Caco-2 (cell line): ENCODE data around the gene ELMO1. TPM values are rescaled to one million over a fixed set of nuclear protein-coding genes. Genes with fewer than 3 reads are reported as not detected.

Experiments
- BruUV-seq: library from RNA; stranded (reverse); fragments of 400-500 nt; replicated peaks from 2 replicates; lab custom pipeline; 2021; lab: Mats Ljungman, UMichigan
- CTCF ChIA-PET: fragments of 300-600 bp; sonication (Branson Sonifier 250); formaldehyde crosslinking; loops from one replicate; lab custom pipeline; 2022; ENCODE audit warnings: antibody characterized with exemption; lab: Charles Lee
- POLR2A ChIA-PET: fragments of 300-600 bp; sonication (Branson Sonifier 250); formaldehyde crosslinking; loops from one replicate; lab custom pipeline; 2022; ENCODE audit warnings: antibody characterized with exemption; lab: Charles Lee
- DNase-seq, 2 experiments: peaks; one replicate each; pipeline versions ENCODE4 v3.0.0 to v3.0.0-alpha.2; 2020 to 2022
- H3K27me3 ChIP-seq: replicated peaks from 2 replicates; pipeline ENCODE4 v1.6.0; 2011; ENCODE audit warnings: low read length; ENCODE audit not compliant: control insufficient read depth, insufficient read depth
- H3K36me3 ChIP-seq: 2 replicates; pipeline ENCODE4 v1.5.1; 2011; ENCODE audit warnings: low read length; ENCODE audit not compliant: control insufficient read depth, insufficient read depth
- H3K4me1 ChIP-seq: fragments of 250-450 bp; sonication (Bioruptor Pico); 2 replicates; pipeline ENCODE4 v1.5.1; 2020; ENCODE audit warnings: mild to moderate bottlenecking
- H3K4me3 ChIP-seq: 2 replicates; pipeline ENCODE4 v1.5.1; 2011; ENCODE audit warnings: low read depth, mild to moderate bottlenecking, control low read depth, low read length
- H3K9me3 ChIP-seq: fragments of 250-450 bp; sonication (Bioruptor Pico); 2 replicates; pipeline ENCODE4 v1.5.1; 2020; ENCODE audit warnings: mild to moderate bottlenecking, moderate library complexity
- H3K27ac Mint-ChIP-seq: one replicate; pipeline ENCODE4 v1.8.0; 2022; ENCODE audit warnings: mixed read lengths; ENCODE audit not compliant: unreplicated experiment
- H3K27me3 Mint-ChIP-seq: one replicate; pipeline ENCODE4 v1.8.0; 2022; ENCODE audit warnings: mixed read lengths; ENCODE audit not compliant: insufficient read depth, unreplicated experiment
- H3K36me3 Mint-ChIP-seq: one replicate; pipeline ENCODE4 v1.8.0; 2022; ENCODE audit warnings: mild to moderate bottlenecking, mixed read lengths; ENCODE audit not compliant: insufficient read depth, unreplicated experiment
- H3K4me1 Mint-ChIP-seq: one replicate; pipeline ENCODE4 v1.8.0; 2022; ENCODE audit warnings: low read depth, mixed read lengths; ENCODE audit not compliant: unreplicated experiment
- H3K4me3 Mint-ChIP-seq: one replicate; pipeline ENCODE4 v1.8.0; 2022; ENCODE audit warnings: mild to moderate bottlenecking, moderate library complexity, mixed read lengths; ENCODE audit not compliant: unreplicated experiment
- H3K9me3 Mint-ChIP-seq: one replicate; pipeline ENCODE4 v1.8.0; 2022; ENCODE audit warnings: mixed read lengths; ENCODE audit not compliant: unreplicated experiment
- intact Hi-C: fragments of 100-400 bp; cut with micrococcal nuclease; formaldehyde crosslinking; loops from one replicate; pipeline ENCODE4 v1.10.0; 2022; ENCODE audit not compliant: unreplicated experiment
- total RNA-seq: library from RNA; stranded (reverse); gene quantifications from 2 replicates; pipeline ENCODE4 v1.2.3, GENCODE V29; 2022
- TF ChIP-seq, protein P1 (sequence below), 2 experiments: fragments of 200-600 bp in 1 of 2; IDR thresholded peaks; 1 replicate in 1 of 2; 2 replicates in 1 of 2; pipeline versions ENCODE4 v1.5.1 to v1.8.0; 2011 to 2022; ENCODE audit warnings: antibody characterized with exemption in 1 of 2, control low read depth in 1 of 2, inconsistent platforms in 1 of 2, low read depth in 1 of 2, low read length in 1 of 2, mild to moderate bottlenecking in 1 of 2, moderate library complexity in 1 of 2; ENCODE audit not compliant: insufficient read depth in 1 of 2, severe bottlenecking in 1 of 2, unreplicated experiment in 1 of 2

ELMO1 gene
- total RNA-seq, 1 experiment from 2014 or later: 0.14 TPM

DNA sequence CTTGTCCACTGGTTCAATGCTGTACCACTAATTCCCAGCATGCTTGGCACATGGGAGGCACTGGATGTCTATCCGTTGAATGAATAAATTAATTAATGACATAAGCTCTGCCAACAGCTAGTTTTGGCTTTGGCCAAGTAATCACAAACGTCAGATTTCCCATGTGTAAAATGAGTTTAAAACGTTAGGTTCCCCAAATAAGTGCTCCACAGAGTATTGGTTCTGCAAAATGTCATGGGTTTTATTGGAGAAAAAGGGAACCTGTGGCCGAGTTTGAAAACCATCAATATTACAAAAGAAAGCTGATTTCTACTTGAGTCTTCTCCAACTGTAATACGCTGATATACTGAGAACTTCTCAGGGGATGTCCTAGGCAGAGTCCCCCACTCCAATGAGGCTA, 23.2 kb downstream of the ELMO1 start:
- Histone ChIP-seq H3K9me3 (no peaks in the 10 kb centered on the region), H3K36me3 (no peaks in the 10 kb centered on the region), H3K27me3 (no peaks in the 10 kb centered on the region), H3K4me3 (no peak overlapping the region), H3K4me1 (no peaks in the 10 kb centered on the region)
- ChIA-PET CTCF (no interaction called here), POLR2A (no interaction called here)
- TF ChIP-seq, protein P1, sequence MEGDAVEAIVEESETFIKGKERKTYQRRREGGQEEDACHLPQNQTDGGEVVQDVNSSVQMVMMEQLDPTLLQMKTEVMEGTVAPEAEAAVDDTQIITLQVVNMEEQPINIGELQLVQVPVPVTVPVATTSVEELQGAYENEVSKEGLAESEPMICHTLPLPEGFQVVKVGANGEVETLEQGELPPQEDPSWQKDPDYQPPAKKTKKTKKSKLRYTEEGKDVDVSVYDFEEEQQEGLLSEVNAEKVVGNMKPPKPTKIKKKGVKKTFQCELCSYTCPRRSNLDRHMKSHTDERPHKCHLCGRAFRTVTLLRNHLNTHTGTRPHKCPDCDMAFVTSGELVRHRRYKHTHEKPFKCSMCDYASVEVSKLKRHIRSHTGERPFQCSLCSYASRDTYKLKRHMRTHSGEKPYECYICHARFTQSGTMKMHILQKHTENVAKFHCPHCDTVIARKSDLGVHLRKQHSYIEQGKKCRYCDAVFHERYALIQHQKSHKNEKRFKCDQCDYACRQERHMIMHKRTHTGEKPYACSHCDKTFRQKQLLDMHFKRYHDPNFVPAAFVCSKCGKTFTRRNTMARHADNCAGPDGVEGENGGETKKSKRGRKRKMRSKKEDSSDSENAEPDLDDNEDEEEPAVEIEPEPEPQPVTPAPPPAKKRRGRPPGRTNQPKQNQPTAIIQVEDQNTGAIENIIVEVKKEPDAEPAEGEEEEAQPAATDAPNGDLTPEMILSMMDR (IDR thresholded peaks at IDR 0.05; ENCODE audit: insufficient read depth in 1 of 2, low read depth in 1 of 2, low read length in 1 of 2, severe bottlenecking in 1 of 2, unreplicated experiment in 1 of 2): no peak
- DNase-seq: no peak
- H3K36me3 Mint-ChIP-seq: no peaks in the 10 kb centered on the region
- peaks cover 18% of the 10 kb centered on the region for H3K27me3 Mint-ChIP-seq
- intact Hi-C loops: no loop called here
- no peaks in the 10 kb centered on the region for H3K4me1 Mint-ChIP-seq
- H3K4me3 Mint-ChIP-seq: no peak overlapping the region
- H3K9me3 Mint-ChIP-seq: no peaks in the 10 kb centered on the region
- no TSS peak for BruUV-seq
- no peak overlapping the region for H3K27ac Mint-ChIP-seq

DNA sequence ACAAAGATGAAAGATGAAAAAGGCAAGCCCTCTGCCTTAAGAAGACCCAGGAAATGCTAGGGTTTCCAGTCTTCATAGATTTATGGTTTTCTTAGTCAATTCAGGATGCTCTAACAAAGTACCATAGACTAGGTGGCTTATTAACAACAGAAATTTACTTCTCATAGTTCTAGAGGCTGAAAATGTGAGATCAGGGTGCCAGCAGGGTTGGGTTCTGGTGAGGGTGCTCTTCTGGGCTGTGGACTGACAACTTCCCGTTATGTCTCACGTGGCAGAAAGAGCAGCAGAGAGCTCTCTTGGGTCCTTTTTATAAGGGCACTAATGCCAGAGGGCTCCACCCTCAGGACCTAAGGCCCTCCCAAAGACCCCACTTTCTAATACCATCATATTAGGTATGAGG, 23.7 kb downstream of the ELMO1 start:
- H3K27me3 ChIP-seq: no peaks in the 10 kb centered on the region
- POLR2A ChIA-PET: no interaction called here
- BruUV-seq: no TSS peak

DNA sequence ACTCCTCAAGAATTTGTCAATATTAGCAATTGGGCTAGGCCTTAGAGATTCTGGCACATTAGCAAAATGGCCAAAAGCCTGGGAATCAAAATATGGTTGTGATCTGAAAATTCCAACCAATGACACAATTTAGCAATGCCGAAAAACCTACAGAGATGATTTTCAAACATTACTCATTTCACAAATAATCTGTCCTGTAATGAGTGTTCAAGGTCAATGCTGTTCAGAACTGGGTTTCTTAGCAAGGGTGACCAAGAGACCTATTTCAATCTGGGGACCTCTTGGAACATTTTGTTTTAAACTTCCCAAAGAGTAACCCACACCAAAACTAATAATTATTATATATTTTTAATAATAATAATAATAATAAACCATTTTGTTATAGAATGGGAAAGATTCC, 24.1 kb downstream of the ELMO1 start:
- intact Hi-C loops: no loop called here
- ChIA-PET CTCF (no interaction called here), POLR2A (no interaction called here)
- Histone ChIP-seq H3K9me3 (no peaks in the 10 kb centered on the region), H3K4me3 (no peak overlapping the region), H3K27me3 (no peaks in the 10 kb centered on the region), H3K36me3 (no peaks in the 10 kb centered on the region), H3K4me1 (no peaks in the 10 kb centered on the region)
- no TSS peak for BruUV-seq
- no peak for DNase-seq
- Mint-ChIP-seq H3K36me3 (no peaks in the 10 kb centered on the region), H3K4me3 (no peak overlapping the region), H3K27me3 (peaks cover 14% of the 10 kb centered on the region), H3K27ac (no peak overlapping the region), H3K4me1 (no peaks in the 10 kb centered on the region), H3K9me3 (no peaks in the 10 kb centered on the region)
- TF ChIP-seq, protein P1 (IDR thresholded peaks at IDR 0.05; ENCODE audit: insufficient read depth in 1 of 2, low read depth in 1 of 2, low read length in 1 of 2, severe bottlenecking in 1 of 2, unreplicated experiment in 1 of 2): no peak

More for the DNA sequence above, 23.7 kb downstream of the ELMO1 start:
- H3K27me3 Mint-ChIP-seq: peaks cover 14% of the 10 kb centered on the region
- no peaks in the 10 kb centered on the region for H3K4me1 Mint-ChIP-seq
- DNase-seq: no peak
- CTCF ChIA-PET: no interaction called here
- no peak overlapping the region for H3K4me3 Mint-ChIP-seq
- H3K27ac Mint-ChIP-seq: no peak overlapping the region
- H3K36me3 Mint-ChIP-seq: no peaks in the 10 kb centered on the region
- H3K9me3 ChIP-seq: no peaks in the 10 kb centered on the region
- no peaks in the 10 kb centered on the region for H3K9me3 Mint-ChIP-seq
- no peaks in the 10 kb centered on the region for H3K36me3 ChIP-seq
- TF ChIP-seq, protein P1 (IDR thresholded peaks at IDR 0.05; ENCODE audit: insufficient read depth in 1 of 2, low read depth in 1 of 2, low read length in 1 of 2, severe bottlenecking in 1 of 2, unreplicated experiment in 1 of 2): no peak
- H3K4me3 ChIP-seq: no peak overlapping the region
- H3K4me1 ChIP-seq: no peaks in the 10 kb centered on the region
- intact Hi-C loops: no loop called here
